GM04503 (cell line): ENCODE data around the gene ANKRD49.

Source experiments
- DNase-seq: peaks from one replicate; pipeline ENCODE4 v3.0.0-alpha.2; 2012; ENCODE audit warnings: low read depth

Gene ANKRD49

DNA sequence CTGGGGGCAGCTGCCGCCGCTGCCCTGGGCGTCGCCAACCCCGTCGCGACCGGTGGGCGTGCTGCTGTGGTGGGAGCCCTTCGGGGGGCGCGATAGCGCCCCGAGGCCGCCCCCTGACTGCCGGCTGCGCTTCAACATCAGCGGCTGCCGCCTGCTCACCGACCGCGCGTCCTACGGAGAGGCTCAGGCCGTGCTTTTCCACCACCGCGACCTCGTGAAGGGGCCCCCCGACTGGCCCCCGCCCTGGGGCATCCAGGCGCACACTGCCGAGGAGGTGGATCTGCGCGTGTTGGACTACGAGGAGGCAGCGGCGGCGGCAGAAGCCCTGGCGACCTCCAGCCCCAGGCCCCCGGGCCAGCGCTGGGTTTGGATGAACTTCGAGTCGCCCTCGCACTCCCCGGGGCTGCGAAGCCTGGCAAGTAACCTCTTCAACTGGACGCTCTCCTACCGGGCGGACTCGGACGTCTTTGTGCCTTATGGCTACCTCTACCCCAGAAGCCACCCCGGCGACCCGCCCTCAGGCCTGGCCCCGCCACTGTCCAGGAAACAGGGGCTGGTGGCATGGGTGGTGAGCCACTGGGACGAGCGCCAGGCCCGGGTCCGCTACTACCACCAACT lies 51.0 kb downstream of the ANKRD49 start:
- no peak for DNase-seq

DNA sequence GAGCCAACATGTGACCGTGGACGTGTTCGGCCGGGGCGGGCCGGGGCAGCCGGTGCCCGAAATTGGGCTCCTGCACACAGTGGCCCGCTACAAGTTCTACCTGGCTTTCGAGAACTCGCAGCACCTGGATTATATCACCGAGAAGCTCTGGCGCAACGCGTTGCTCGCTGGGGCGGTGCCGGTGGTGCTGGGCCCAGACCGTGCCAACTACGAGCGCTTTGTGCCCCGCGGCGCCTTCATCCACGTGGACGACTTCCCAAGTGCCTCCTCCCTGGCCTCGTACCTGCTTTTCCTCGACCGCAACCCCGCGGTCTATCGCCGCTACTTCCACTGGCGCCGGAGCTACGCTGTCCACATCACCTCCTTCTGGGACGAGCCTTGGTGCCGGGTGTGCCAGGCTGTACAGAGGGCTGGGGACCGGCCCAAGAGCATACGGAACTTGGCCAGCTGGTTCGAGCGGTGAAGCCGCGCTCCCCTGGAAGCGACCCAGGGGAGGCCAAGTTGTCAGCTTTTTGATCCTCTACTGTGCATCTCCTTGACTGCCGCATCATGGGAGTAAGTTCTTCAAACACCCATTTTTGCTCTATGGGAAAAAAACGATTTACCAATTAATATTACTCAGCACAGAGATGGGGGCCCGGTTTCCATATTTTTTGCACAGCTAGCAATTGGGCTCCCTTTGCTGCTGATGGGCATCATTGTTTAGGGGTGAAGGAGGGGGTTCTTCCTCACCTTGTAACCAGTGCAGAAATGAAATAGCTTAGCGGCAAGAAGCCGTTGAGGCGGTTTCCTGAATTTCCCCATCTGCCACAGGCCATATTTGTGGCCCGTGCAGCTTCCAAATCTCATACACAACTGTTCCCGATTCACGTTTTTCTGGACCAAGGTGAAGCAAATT lies 51.7 kb downstream of the ANKRD49 start:
- DNase-seq: no peak

DNA sequence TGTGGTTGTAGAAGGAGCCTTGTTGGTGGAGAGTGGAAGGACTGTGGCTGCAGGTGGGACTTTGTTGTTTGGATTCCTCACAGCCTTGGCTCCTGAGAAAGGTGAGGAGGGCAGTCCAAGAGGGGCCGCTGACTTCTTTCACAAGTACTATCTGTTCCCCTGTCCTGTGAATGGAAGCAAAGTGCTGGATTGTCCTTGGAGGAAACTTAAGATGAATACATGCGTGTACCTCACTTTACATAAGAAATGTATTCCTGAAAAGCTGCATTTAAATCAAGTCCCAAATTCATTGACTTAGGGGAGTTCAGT lies 52.3 kb downstream of the ANKRD49 start:
- DNase-seq: no peak

DNA sequence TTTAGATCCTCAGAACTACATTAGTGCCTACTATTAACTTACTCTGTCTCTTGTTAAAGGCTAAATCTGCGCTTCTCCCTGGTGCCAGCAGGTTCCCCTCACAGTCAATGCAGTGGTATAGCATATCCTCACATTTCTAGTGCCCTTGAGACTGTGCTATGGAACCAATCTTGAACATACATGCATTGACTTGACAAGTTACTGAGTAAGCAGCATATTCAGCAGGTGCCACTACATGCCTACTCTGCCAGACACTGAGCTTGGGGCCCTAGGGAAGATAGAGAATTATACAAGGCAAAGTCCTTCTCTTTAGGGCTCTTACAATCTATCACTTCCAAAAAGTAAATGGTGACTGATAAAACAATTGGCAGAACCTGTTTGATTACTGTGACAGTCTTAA lies 53.1 kb downstream of the ANKRD49 start:
- DNase-seq: no peak

DNA sequence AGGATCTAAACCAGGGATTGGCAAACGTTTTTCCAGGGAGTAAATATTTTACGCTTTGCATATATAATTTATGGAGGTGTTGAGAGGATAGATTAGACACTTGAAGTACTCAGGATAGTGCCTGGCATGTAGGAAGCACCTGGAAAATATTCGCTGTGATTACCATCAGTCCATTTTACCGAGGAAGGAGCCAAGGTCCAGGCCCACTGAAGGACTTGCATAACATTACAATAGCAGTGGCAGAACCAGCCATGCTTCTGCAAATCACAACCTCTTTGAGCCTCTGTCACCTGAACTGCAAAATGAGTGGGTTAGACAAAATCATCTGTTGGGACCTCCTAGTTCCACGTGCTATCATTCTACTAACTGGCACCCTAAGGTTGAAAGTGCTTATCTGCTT lies 55.4 kb downstream of the ANKRD49 start:
- no peak for DNase-seq
